IPS-11a (cell line): ENCODE data around the gene FAH.
"Not testable (repeated sequence)": the region's sequence is repeated elsewhere in the genome, so short reads cannot be mapped to it uniquely, and the experiment has no call there.

Experiments
- H3K4me3 ChIP-seq: one replicate; pipeline ENCODE4 v1.5.1; 2013; ENCODE audit warnings: low read depth, low read length, control low read depth

The FAH gene

GRCh38 chr15:80152896-80153876 lies at the start of gene FAH:
TSS of gene FAH (plus strand) at chr15:80152999. CDS start at chr15:80153055, 56 bp downstream.
- H3K4me3 ChIP-seq = peak within 1 kb of the TSS; percentile 81

- no peak overlapping the region for H3K4me3 ChIP-seq
These were observed 47.6 kb upstream of the FAH start for GRCh38 chr15:80105193-80105592.

- H3K4me3 ChIP-seq = no peak overlapping the region
These were observed 47.2 kb upstream of the FAH start for GRCh38 chr15:80105595-80105994.

GRCh38 chr15:80106051-80106450 lies 46.7 kb upstream of the FAH start:
- H3K4me3 ChIP-seq = no peak overlapping the region

GRCh38 chr15:80107204-80107603 lies 45.6 kb upstream of the FAH start:
- H3K4me3 ChIP-seq = no peak overlapping the region

- H3K4me3 ChIP-seq = no peak overlapping the region
These were observed 45.0 kb upstream of the FAH start for GRCh38 chr15:80107774-80108173.

- H3K4me3 ChIP-seq = no peak overlapping the region
These were observed 43.4 kb upstream of the FAH start for GRCh38 chr15:80109388-80109787.

GRCh38 chr15:80110920-80111319 lies 41.9 kb upstream of the FAH start:
- H3K4me3 ChIP-seq = no peak overlapping the region

GRCh38 chr15:80114114-80114513 lies 38.7 kb upstream of the FAH start:
- no peak overlapping the region for H3K4me3 ChIP-seq

GRCh38 chr15:80115021-80115420 lies 37.8 kb upstream of the FAH start:
- no peak overlapping the region for H3K4me3 ChIP-seq

- no peak overlapping the region for H3K4me3 ChIP-seq
These were observed 33.8 kb upstream of the FAH start for GRCh38 chr15:80118956-80119355.

GRCh38 chr15:80120636-80121035 lies 32.2 kb upstream of the FAH start:
- H3K4me3 ChIP-seq = no peak overlapping the region

- H3K4me3 ChIP-seq = no peak overlapping the region
These were observed 31.3 kb upstream of the FAH start for GRCh38 chr15:80121546-80121945.

GRCh38 chr15:80123034-80123433 lies 29.8 kb upstream of the FAH start:
- H3K4me3 ChIP-seq = no peak overlapping the region

GRCh38 chr15:80127253-80127652 lies 25.5 kb upstream of the FAH start:
- H3K4me3 ChIP-seq = not testable (repeated sequence)

GRCh38 chr15:80127911-80128310 lies 24.9 kb upstream of the FAH start:
- no peak overlapping the region for H3K4me3 ChIP-seq

- no peak overlapping the region for H3K4me3 ChIP-seq
These were observed 20.4 kb upstream of the FAH start for GRCh38 chr15:80132382-80132781.

GRCh38 chr15:80136854-80137253 lies 15.9 kb upstream of the FAH start:
- H3K4me3 ChIP-seq = no peak overlapping the region

GRCh38 chr15:80138961-80139360 lies 13.8 kb upstream of the FAH start:
- no peak overlapping the region for H3K4me3 ChIP-seq

GRCh38 chr15:80140909-80141308 lies 11.9 kb upstream of the FAH start:
- no peak overlapping the region for H3K4me3 ChIP-seq

GRCh38 chr15:80141916-80142598 lies 10.7 kb upstream of the FAH start:
- H3K4me3 ChIP-seq = no peak overlapping the region

- no peak overlapping the region for H3K4me3 ChIP-seq
These were observed 10.2 kb upstream of the FAH start for GRCh38 chr15:80142646-80143045.
